ENCODE results near the gene RTL10.

The RTL10 gene

DNA sequence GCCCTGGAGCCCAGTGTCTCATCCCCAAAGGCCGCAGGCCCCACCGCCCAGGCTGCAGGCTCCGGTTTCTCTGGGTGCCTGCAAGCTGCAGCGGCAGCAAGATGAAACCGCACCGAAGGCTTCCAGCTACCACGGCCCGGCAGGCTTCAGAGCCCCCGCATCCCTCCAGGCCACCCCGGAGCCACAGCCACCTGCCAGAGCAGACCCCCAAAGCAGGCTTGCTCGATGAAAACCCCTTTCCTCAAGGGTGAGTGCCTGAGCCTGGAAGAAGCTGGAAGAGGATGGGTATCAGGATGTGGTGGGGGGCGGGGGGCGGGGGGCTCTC lies 24.5 kb upstream of the RTL10 start:
- Histone ChIP-seq H3K36me3 (ENCODE audit: low read depth) (peaks cover 6% of the 10 kb centered on the region; the same call in 1 of the 2 replicates), H3K4me1 (ENCODE audit: insufficient read depth, poor library complexity, severe bottlenecking) (peaks cover 42% of the 10 kb centered on the region), H3K9me3 (ENCODE audit: severe bottlenecking) (no peaks in the 10 kb centered on the region), H3K27ac (ENCODE audit: poor library complexity, severe bottlenecking) (peak overlapping the region; percentile 98), H3K4me3 (ENCODE audit: severe bottlenecking) (no peak overlapping the region), H3K27me3 (ENCODE audit: insufficient read depth, poor library complexity, severe bottlenecking) (no peaks in the 10 kb centered on the region)
- ATAC-seq (ENCODE audit: low read depth) (no peak), DNase-seq (ENCODE audit: low spot score) (peak; percentile 47)
- TF ChIP-seq, protein P1, sequence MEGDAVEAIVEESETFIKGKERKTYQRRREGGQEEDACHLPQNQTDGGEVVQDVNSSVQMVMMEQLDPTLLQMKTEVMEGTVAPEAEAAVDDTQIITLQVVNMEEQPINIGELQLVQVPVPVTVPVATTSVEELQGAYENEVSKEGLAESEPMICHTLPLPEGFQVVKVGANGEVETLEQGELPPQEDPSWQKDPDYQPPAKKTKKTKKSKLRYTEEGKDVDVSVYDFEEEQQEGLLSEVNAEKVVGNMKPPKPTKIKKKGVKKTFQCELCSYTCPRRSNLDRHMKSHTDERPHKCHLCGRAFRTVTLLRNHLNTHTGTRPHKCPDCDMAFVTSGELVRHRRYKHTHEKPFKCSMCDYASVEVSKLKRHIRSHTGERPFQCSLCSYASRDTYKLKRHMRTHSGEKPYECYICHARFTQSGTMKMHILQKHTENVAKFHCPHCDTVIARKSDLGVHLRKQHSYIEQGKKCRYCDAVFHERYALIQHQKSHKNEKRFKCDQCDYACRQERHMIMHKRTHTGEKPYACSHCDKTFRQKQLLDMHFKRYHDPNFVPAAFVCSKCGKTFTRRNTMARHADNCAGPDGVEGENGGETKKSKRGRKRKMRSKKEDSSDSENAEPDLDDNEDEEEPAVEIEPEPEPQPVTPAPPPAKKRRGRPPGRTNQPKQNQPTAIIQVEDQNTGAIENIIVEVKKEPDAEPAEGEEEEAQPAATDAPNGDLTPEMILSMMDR (IDR thresholded peaks at IDR 0.05; ENCODE audit: poor library complexity, severe bottlenecking), result no peak

DNA sequence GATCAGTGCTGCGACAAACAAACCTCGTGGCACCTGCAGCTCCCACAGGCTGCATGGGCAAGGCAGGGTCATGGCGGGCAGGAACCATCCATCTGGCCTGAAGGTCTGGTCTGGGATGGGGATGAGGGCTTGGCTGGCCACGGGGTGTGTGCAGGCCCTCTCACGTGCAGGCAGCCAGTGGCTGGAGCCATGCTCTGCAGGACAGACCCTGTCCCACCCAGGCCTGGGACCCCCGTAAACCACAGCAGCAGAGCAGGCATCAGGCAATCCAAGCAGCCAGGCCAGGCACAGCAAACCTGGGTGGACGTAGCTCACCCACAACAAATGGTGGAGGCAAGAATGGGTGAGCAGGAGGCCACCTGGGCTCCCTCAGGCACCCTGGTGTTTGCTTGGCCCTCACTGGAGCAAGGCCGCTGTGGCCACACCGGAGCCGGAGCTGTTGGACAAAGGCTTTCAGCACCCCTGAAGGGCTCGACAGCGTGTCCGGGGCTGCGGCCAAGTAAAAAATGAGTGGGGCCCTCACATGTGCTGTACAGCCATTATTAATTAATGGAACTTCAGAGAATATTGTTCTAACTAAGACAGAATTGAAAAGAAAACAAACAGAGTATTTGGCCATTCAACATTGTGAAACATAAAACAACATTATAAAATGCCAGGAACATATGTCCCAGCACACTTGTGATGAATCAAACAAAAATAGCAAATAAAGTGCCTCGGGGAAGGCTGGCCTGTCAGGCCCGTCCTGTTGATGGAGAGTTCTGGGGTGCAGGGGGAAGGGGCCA lies 24.0 kb upstream of the RTL10 start:
- H3K27ac ChIP-seq (ENCODE audit: poor library complexity, severe bottlenecking), result peak overlapping the region; percentile 98
- DNase-seq (ENCODE audit: low spot score) (peak; percentile 54), ATAC-seq (ENCODE audit: low read depth) (no peak)
- H3K9me3 ChIP-seq (ENCODE audit: severe bottlenecking), result no peaks in the 10 kb centered on the region
- H3K4me3 ChIP-seq (ENCODE audit: severe bottlenecking), result no peak overlapping the region
- TF ChIP-seq, protein P1 (IDR thresholded peaks at IDR 0.05; ENCODE audit: poor library complexity, severe bottlenecking), result no peak
- H3K36me3 ChIP-seq (ENCODE audit: low read depth), result peaks cover 6% of the 10 kb centered on the region; the same call in 1 of the 2 replicates
- H3K4me1 ChIP-seq (ENCODE audit: insufficient read depth, poor library complexity, severe bottlenecking), result peaks cover 42% of the 10 kb centered on the region
- no peaks in the 10 kb centered on the region for H3K27me3 ChIP-seq (ENCODE audit: insufficient read depth, poor library complexity, severe bottlenecking)

DNA sequence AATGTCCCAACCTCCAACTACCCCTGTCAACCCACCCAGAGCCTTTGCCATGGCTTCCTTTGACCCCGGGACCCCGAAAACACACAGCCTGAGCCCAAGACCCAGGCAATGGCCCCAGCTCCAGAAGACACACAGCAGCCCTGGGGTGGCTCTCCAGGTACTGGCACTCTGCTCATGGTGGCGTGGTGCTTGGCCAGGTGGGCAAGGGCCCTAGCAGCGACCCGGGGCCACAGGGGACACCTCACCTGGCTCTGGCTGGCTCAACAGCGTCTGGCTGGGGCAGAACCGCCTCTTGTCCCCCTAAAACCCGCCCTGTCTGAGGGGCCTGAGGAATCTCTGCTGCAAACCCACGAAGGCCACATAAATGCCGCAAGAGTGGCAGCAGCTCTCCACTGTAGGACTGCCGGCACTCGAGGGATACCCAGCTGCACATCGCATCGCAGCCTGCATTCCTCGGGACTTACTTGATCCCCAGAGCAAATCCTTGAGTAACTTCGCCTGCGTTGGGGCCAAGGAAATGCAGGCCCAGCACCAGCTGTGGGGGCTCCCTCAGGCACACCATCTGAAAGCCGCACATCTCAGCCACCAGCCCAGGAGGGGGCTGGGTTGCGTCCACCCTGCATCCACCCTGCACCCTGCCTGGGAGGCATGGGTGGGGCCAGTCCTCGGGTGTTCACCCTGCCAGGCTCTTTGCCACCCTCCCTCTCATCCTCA lies 23.1 kb upstream of the RTL10 start:
- Histone ChIP-seq H3K4me3 (ENCODE audit: severe bottlenecking) (no peak overlapping the region), H3K9me3 (ENCODE audit: severe bottlenecking) (no peaks in the 10 kb centered on the region), H3K27me3 (ENCODE audit: insufficient read depth, poor library complexity, severe bottlenecking) (no peaks in the 10 kb centered on the region), H3K27ac (ENCODE audit: poor library complexity, severe bottlenecking) (peak overlapping the region; percentile 98), H3K4me1 (ENCODE audit: insufficient read depth, poor library complexity, severe bottlenecking) (peaks cover 42% of the 10 kb centered on the region), H3K36me3 (ENCODE audit: low read depth) (peaks cover 6% of the 10 kb centered on the region; the same call in 1 of the 2 replicates)
- DNase-seq (ENCODE audit: low spot score) (no peak), ATAC-seq (ENCODE audit: low read depth) (no peak)
- TF ChIP-seq, protein P1 (IDR thresholded peaks at IDR 0.05; ENCODE audit: poor library complexity, severe bottlenecking), result no peak

DNA sequence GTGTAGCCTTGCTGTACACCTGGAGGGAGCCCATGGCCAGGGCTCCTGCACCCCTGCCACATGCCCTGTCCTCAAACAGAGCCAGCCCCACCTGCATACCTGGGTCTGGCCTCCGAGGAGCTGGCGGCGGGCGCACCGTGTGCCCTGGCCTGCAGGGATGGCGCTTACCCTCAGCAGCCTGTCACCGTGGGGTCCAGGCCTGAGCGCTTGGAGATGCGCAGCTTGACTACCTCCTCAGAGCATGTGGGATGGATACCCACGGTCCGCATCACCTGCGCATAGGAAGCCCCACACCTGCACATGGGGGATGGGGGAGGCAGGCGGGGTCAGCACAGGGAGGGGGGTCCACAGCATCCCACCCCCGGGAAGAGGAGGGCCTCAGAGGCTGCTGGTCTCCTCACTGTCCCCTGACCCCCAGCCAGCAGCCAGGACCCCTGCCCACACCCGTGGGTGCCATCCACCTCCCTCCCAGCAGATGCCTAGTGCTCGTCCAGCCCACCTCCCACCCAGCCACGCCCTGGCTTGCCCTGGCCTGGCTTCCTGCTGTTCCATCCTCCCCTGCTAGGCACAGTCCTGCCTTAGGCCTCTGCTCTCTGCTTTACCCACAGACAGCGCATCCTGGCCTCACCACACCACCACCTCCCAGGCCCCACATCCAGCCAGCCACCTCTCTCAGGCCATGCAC lies 22.4 kb upstream of the RTL10 start:
- H3K27me3 ChIP-seq (ENCODE audit: insufficient read depth, poor library complexity, severe bottlenecking), result no peaks in the 10 kb centered on the region
- DNase-seq (ENCODE audit: low spot score), result peak; percentile 56
- ATAC-seq (ENCODE audit: low read depth), result no peak

More for the DNA sequence above, 22.4 kb upstream of the RTL10 start:
- TF ChIP-seq, protein P1 (IDR thresholded peaks at IDR 0.05; ENCODE audit: poor library complexity, severe bottlenecking), result no peak
- H3K27ac ChIP-seq (ENCODE audit: poor library complexity, severe bottlenecking), result peak overlapping the region; percentile 98
- H3K4me1 ChIP-seq (ENCODE audit: insufficient read depth, poor library complexity, severe bottlenecking), result peaks cover 39% of the 10 kb centered on the region
- H3K4me3 ChIP-seq (ENCODE audit: severe bottlenecking), result no peak overlapping the region
- no peaks in the 10 kb centered on the region for H3K9me3 ChIP-seq (ENCODE audit: severe bottlenecking)
- H3K36me3 ChIP-seq (ENCODE audit: low read depth), result peaks cover 6% of the 10 kb centered on the region; the same call in 1 of the 2 replicates
